ENCODE measurements around the gene UQCR10.
"Not testable (repeated sequence)": the region's sequence is repeated elsewhere in the genome, so short reads cannot be mapped to it uniquely, and the experiment has no call there.

Gene UQCR10

DNA sequence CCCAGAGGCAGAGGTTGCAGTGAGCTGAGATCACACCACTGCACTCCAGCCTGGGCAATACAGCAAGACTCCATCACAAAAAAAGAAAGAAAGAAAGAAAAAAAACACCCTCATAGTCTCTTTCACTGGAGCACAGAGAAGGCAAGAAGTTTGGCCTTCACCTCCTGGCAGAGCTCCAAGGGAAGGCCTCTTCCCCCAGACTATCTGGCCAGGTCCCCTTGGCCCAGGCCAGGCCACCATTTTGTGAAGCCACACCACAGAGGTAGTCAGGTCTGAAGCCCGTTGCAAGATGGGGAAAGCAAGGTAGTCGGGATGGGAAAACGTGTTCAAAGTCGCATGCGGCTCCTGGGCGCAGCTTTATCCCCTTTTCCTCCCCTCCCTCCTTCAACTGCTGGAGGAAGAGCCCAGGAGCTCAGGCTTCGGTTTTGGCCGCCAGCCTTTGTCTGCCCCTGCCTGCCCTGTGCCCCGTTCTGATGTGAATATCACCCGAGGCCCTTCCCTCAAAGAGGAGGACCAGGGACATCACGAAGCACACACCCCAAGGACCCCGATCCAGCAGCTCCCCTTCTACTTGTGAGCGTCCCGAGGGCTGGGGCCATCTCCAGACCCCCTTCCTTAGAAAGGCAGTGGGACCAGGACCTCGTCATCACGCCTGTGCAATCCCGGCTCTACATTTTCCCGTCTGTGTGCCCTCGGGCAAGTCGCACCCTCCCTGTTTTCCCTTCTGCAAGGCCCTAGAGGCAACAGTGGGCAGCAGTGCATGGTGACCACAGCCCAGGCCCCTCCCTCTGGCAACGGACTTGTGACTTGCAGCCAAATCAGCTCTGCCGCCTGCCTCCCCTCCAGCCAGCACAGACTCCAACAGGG, 29.7 kb upstream of the UQCR10 start:
- DNase-seq (ENCODE audit: low read depth): no peak

DNA sequence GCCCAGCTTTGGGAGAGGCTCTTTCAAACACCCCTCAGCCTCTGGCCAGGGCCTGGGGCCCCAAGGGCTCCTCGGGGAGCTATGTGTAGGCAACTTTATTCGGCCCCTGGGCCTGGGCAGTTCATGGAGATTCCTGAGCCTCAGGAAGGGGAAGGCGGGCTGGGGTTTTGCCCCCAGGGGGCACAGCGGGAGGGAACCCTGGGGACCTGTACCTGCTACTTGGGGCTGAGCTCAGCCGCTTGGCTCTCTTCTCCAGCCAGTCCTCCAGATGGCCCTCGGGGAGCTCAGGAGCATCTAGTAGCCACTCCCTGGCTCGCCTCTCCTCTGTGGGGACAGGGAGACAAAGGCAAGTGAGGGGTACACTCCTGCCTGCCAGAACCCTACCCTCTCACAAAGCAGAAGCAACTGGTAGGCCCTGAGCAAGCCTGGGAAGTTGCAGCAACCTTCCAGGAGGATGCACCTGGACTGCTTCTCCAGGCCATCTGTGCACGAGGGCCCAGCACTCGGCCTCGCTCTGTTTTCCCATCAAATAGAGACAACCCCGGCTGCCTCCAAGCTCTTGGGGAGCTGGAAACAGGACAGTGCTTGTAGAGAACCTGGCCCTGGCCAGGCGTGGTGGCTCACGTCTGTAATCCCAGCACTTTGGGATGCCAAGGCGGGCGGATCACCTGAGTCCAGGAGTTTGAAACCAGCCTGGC, 28.9 kb upstream of the UQCR10 start:
- no peak for DNase-seq (ENCODE audit: low read depth)

DNA sequence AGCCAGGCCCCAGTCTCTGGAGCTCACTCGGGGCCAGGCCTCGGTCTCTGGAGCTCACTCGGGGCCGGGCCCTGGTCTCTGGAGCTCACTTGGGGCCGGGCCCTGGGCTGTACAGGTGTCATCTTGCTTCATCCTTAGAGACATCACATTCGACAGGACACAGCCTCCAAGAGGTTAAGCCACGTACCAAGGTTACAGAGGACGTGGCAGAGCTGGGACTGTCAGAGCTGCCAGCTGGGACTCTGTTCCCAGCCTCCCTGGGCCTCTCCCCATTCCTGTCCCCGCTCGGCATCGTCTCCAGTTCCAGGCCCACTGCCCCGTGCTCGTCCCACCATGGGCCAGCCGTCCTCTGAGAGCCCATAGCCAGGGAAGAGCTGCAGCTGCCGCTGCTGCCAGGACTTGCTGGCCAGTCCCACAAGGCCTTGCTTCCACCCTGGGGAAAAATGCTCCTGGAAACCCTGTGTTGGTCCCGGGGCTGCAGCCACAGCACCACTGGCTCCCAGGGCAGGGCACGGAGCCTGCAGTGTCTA, 27.8 kb upstream of the UQCR10 start:
- no peak for DNase-seq (ENCODE audit: low read depth)

DNA sequence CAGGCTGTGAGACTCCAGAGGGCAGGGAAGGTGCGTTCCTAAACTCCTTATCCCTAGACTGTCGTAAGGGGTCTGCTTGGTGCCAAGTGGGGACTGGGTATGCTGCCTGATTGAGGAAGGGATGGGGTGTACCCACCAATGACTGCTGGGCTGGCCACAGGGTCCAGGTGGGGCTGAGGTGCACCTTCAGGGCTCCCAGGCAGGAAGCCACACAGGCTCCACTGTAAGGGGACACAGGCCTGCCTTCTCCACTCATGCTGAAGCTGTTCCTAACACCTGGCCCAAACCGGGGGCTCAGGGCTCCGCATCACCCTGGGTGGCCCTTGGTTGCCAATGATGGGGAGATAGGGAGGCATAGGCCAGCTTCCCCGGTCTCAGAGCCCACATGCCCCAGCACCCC, 27.0 kb upstream of the UQCR10 start:
- DNase-seq (ENCODE audit: low read depth): no peak

DNA sequence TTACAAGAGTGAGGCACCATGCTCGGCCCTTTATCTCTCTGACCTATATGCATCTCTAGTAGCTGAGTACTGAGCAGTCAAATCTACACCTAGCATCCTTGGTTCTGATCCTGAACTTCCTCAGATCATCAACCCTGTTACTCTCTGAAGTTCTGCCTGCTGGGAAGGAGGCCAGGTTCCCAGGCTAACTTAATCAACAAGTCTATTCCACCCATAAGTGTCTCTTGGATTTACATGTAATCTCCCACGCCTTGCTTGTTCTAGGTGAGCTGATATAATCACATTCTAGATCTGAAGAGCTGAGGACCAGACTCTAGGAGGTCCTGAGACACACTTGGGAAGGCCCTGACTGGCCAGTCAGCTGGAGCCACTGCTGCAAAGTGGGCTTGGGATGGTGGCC, 25.2 kb upstream of the UQCR10 start:
- DNase-seq (ENCODE audit: low read depth): no peak

DNA sequence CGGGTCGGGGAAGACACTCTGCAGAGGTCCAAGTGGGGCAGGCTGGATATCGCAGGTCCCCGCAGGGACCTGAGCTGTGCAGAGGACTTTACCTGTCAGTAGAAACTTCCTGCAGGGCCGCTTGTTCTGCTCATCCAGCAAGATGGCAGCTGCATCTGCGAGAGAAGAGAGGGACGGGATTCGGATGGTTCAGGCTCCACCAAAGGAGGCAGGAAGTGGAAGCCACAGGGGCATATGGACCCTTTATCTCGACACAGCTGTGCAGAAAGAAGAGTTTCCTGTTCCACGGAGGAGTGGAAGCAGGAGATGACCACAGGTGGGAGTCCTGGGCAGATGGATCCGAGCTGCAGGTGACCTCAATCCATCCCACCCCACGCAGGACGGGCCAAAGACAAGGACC, 24.8 kb upstream of the UQCR10 start:
- DNase-seq (ENCODE audit: low read depth): no peak

DNA sequence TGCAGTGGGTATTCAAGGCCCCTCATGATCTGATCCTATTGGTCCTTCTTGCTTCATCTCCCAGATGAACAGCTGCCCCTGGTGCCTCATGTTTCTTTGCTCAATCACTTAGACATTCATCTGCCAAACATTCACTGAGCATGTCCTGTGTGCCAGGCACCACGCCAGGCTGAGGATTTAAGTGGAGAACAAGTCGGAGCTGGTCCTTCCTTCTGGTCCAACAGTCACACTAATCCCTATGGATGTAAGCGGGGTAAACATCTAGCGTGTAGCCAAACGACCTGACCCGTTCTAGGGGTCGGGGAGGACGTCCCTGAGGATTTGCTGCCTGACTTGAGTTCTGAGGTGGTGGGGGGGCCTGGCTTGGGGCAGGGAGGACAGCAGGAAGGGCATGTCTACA, 22.3 kb upstream of the UQCR10 start:
- DNase-seq (ENCODE audit: low read depth): no peak

DNA sequence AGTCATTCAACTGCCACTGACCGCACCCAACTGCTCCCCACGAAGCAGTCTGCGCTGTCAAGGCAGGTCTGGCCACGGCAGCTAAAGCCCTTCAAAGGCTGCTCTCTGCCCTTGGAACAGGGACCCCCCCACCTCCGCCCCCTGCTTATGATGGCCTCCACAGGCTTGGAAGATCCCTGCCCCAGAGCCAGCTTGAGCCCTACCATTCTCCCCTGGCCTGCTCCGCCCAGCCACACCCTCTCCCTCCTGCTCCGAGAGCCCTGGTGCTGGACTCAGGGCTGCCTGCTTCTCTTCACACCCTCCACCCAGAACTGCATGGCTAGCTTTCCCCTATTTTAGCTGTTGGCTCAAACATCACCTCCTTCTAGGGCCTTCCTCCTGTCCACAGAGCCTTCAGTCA, 19.3 kb upstream of the UQCR10 start:
- DNase-seq (ENCODE audit: low read depth): no peak

DNA sequence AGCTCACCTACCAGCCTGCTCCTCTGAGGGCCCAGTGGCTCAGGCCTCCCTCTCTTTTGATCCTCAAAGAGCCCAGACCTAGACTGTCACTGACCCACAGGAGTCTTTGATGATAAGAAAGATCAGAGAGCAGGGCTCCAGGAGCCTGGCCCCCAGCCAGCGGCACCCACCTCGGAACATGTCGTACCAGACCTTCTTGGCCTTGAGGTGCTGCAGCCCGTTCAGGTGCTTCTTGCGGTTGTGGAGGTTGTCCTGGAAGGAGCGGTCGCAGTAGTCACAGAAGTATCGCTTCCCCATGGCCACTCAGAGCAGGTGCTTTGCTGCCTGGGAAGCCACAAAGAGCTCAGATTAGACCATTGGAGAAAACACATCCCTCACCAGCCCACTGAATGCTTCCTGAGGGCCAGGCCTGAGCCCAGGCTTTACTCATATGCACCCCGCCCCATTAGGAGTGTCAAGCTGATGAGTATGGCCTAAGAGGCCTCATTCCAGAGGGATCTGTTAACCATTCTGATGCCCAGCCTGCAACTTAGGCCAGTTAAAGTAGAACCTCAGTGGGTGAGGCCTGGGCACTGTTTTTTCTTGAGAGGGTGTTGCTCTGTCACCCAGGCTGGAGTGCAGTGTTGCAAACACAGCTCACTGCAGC, 18.8 kb upstream of the UQCR10 start:
- no peak for DNase-seq (ENCODE audit: low read depth)

DNA sequence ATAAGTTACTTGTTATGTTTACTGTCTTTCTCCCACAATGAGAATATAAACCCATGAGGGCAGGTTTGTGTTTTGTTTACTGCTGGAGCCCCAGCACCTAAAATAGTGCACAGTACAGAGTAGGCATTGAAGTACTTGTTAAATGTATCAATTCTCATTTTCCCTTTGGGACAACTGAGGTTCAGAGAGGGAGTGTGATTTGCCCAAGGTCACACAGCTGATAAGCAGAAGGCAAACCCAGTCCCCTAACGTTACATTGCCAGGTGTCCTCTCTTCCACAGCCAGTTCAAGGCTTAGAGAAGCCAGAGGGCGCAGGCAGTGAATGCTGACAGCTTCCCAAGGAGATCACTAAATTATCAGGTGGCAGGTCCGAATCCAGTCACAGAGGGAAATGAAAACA, 17.1 kb upstream of the UQCR10 start:
- DNase-seq (ENCODE audit: low read depth): no peak

DNA sequence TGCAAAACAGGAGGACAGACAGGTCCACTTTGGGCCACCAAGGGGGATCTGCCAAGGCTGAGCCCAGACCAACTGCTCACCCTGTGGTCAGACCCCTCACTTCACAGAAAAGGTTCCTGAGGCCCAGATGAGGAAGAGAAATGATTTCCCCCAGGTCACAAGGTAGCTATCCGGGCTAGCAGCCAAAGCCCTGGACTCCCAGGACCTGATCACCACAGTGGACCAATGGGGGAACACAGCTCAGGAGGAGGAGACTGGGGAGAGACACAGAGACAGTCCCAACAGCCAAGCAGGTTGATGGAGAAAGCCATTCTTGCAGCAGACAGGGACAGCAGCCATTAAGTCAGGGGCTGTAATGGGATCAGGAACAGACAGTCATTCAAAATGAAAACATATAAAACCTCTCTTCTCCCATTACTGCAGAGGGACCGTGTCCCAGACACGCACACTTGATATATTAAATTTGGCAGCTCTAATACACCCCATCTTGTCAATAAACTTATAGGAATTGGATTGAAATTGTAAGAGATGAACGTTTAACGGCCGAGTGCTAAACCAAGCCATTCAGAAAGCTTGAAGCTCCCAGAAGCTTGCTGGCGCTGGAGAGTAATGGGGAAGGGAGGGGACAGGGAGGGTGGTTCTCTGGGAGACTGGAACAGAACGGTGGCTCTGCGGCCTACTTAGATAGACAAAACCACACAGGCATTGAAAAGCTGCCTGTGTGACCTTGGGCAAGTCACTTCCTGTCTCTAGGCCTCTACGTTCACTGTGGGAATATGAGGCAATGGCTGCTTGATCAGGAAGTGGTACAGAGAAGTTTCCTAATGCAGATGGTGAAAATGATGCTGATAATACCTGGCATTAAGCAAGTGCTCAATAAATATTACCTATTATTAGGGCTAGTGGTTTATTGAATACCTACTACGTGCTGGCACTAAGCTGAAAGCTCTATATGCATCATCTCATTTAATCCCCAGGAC, 16.3 kb upstream of the UQCR10 start:
- DNase-seq (ENCODE audit: low read depth): no peak

DNA sequence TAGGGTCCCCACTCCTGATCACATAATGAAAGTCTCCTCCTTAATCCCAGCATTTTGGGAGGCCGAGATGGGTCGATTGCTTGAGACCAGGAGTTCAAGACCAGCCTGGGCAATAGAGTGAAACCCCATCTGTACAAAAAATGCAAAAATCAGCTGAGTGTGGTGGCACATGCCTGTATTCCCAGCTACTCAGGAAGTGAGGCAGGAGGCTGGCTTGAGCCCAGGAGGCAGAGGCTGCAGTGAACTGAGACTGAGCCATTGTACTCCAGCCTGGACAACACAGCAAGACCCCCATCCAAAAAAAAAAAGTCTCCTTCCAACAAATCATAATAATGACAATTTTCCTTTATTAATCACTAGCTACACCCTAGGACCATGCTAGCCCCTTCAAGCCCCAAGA, 15.5 kb upstream of the UQCR10 start:
- DNase-seq (ENCODE audit: low read depth): no peak

DNA sequence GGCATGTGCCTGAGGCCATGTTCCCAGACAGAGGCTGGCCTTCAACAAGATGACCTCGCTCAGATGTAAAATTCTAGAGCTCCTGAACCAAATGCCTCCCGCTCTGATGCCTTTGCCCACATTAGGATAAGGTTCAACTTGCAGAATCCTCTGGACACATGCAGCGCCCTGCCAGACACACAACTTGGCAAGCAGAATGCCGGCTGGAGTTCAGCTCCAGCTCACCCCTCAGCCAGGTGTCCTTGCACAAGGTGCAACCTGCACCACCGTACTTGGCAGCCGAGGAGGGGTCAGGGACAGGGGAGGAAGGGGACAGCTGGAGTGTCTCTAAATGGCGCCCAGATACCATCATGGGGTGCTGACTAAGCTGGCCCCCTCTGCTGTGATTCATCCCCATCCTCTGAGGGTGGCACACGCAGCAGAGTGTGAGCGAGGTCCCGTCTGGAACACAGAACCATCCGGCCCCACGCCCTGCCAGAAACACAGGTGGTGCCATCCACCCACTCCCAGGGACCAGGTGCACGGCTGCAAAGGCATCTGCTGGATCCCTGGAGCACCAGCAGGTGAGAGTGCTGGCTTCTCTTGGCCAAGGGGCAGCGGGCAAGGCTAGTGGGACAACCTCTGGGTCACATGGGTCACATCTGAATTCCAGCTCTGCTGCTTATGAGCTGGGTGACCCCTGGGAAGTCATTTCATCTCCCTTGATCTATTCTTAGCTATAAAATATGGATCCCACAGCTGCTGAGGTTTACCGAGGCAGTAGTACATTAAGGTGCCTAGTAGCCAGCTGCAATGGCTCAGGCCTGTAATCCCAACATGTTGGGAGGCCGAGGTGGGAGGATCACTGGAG, 13.1 kb upstream of the UQCR10 start:
- DNase-seq (ENCODE audit: low read depth): no peak

DNA sequence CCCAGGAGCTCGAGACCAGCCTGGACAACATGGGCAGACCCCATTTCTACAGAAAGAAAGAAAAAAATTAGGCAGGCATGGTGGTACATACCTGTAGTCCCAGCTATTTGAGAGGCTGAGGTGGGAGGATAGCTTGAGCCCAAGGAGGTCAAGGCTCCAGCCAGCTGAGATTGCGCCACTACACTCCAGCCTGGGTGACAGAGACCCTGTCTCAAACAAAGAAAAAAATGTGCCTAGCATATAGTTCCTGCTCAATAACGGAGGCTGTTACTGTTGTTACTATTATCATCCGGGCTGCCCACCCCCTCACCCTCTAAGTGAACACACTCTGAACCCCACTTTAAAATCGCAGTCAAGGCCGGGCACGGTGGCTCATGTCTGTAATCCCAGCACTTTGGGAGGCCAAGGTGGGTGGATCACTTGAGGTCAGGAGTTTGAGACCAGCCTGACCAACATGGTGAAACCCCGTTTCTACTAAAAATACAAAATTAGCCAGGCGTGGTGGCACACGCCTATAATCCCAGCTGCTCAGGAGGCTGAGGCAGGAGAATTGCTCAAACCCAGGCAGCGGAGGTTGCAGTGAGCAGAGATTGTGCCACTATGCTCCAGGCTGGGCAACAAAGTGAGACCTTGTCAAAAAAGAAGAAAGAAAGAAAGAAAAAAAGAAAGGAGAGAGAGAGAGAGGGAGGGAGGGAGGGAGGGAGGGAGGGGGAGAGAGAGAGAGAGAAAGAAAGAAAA, 12.3 kb upstream of the UQCR10 start:
- not testable (repeated sequence) for DNase-seq (ENCODE audit: low read depth)

DNA sequence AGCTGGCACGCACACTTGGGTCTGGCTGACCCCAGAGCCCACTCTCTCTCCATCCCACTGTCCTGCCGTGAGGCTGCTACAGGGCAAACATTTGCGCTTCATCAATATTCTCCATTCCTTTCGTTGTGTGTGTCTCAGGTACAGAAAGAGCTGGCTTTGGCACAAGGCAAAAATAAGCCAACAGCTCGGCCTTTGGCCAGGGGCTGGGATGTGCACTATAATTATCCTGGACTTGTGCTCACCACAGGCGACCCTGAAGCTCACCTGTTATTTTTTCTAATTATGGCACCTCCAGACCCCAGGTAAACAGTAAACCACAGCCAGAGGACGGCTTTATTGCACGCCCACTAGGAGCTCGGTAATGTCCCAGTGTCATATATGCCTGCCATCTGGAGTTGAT, 11.3 kb upstream of the UQCR10 start:
- no peak for DNase-seq (ENCODE audit: low read depth)

DNA sequence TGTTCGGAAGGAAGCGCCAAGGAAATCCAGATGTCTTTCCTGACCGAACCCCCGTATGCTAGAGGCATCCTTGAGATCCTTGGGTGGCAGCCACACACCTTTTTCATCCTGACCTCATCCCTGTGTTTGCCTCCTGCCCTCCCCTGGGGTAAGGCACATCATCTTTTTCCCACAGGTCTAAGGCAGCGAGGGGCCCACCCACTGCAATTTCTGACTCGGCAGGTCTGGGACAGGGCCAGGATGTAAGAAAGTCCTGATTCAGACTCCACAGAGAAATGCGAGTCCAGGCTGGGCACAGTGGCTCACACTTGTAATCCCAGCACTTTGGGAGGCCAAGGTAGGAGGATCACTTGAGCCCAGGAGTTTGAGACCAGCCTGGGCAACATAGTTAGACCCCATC, 10.8 kb upstream of the UQCR10 start:
- DNase-seq (ENCODE audit: low read depth): no peak

DNA sequence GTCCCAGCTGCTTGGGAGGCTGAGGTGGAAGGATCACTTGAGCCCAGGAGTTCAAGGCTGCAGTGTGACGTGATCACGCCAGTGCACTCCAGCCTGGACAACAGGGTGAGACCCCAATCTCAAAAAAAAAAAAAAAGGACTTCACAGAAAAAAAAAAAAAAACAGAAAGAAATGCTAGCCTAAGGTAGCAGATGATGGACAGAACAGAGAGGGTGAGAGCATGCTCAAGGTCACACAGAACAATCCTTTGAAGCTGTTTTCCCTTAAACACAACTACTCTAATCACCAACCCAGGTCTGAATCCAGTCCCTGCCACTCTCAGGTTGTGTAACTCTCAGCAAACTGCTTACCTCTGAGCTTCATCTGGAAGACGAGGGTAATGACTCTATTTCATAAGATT, 10.1 kb upstream of the UQCR10 start:
- no peak for DNase-seq (ENCODE audit: low read depth)

DNA sequence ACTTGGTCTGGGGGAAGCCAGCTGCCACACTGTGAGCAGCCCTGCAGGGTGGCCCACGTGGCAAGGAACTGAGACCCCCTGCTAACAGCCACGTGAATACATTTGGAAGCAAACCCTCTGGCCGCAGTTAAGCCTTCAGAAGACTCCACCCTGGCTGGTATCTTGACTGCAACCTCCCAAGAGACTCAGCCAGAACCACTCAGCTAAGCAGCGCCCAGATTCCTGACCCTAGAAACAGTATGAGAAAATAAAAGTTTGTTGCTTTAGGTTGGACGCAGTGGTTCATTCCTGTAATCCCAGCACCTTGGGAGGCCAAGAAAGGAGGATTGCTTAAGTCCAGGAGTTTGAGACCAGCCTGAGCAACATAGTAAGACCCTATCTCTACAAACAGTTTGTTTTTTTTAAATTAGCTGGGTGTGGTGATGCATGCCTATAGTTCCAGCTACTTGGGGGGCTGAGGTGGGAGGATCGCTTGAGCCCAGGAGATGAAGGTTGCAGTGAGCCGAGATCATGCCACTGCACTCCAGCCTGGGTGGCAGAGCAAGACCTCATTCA, 9.0 kb upstream of the UQCR10 start:
- no peak for DNase-seq (ENCODE audit: low read depth)

DNA sequence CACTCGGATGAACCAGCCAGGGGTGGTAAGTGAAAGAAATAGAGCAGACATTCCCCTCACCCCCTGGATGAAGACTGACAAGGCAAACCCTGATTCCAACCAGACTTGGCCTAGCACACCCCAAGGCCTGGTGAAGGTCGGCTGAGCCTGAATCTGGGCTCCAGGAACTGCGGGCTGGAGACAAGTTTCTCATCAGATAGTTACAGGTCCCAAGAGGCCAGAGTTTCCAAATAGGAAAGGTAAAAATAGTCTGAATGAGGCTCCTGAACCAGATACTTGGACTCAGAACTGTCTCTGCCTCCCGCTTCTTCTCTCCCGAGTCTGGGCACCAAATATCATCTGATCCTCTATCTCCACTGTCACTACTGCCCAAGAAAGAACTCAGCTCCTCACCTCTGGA, 8.2 kb upstream of the UQCR10 start:
- no peak for DNase-seq (ENCODE audit: low read depth)

DNA sequence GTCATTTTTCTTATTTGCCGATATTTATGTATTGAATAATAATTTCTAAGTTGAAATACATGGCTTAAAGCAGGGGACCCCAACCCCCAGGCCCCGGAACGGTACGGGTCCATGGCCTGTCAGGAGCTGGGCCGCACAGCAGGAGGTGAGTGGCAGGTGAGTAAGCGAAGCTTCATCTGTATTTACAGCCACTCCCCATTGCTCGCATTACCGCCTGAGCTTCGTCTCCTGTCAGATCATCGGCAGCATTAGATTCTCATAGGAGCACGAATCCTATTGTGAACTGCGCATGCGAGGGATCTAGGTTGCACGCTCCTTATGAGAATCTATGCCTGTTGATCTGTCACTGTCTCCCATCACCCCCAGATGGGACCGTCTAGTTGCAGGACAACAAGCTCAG, 4.9 kb upstream of the UQCR10 start:
- DNase-seq (ENCODE audit: low read depth): no peak

All from activated gamma-delta T cell treated with anti-CD3 and anti-CD28 coated beads, Interleukin-2, amount 50 U/mL, for 16 hours (primary cell).